HG02588 (cell line): Measurements from ENCODE around the gene TEAD3.
A peak's percentile ranks its signal among the peaks of the same experiment; 100 is the strongest.

Source experiments
- ATAC-seq: cut with Tn5 transposase; IDR thresholded peaks from one replicate; pipeline ENCODE4 v1.9.1; 2021; ENCODE audit warnings: mild to moderate bottlenecking, moderate library complexity; ENCODE audit not compliant: unreplicated experiment

The TEAD3 gene

DNA sequence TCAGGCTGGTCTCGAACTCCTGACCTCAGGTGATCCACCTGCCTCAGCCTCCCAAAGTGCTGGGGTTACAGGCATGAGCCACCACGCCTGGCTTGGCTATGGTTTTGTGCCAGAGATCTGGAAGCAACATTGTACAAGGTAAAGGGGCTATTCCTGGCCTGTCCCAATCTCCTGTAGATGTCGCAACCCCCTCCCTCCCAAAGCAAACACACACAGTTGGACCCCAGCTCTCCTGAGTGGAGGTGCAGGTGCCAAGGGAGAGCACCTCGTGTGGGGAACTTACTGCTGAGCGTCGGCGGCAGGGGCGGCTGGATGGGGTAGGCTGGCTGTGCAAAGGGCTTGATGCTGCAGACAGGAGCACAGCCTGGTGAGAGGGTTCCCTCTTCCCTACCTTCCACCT is 19.9 kb downstream of the TEAD3 start:
- ATAC-seq = no peak

DNA sequence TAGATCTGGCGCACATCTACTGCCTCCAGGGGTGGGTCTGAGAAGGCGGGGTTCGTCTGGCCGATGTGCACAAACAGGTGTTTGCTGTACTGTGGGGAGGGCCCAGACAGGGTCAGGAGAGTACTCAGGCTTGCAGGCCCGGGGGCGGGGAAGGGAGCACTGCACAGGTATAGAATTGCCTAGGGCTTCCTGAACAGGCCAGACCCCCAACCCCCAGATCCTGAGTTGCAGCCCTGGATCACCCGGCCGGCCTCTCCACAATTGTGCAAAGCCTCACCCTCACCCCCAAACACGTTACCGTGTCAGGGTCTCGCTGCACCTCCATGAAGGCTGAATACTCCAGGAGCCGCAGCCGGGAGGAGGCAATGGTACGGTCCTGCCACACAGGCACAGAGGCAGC is 20.9 kb downstream of the TEAD3 start:
- ATAC-seq = no peak

DNA sequence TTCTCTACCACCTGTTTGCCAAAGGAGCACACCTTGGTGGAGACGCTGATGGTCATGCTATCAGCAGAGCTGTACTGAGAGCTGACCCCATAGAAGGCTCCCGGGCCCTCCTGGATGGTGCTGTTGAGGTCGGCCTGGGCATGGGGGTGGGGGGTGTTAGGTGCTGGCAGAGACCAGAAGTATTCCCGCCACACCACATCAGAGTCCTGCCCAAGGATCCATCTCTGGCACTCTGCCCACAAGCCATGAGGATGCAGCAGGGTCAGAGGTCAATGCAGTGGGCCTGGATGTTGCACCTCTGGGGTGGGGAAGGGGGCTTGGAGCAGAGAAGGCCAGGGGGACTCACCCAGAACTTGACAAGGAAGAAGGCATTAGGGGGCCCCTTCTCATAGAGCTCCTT is 21.3 kb downstream of the TEAD3 start:
- ATAC-seq = no peak

DNA sequence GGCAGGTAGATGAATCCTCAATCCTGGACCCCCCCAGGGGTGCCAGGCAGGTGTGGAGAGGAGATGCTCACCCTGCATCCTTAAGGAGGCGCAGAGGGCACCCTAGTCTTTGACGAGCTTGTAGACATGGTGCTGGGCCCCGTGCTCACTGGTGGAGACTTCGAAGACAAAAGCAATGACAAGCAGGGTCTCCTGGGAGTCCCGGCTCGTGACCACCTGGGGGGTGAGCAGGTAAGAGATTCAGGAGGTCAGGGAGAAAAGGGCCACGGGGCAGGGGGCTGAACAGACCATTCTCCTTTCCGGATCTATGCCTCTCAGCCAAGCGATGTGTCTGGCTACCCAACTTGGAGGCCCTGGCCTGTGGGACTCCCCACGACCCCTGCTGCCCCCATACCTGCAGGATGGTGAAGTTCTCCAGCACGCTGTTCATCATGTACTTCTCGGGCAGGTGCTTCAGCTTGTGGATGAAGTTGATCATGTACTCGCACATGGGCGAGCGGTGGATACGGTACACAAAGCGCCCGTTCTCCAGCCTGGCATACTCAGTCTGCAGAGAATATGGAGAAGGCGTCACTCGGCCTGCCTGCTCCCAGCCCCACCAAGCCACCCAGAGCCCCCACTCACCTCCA is 21.8 kb downstream of the TEAD3 start:
- ATAC-seq = no peak

DNA sequence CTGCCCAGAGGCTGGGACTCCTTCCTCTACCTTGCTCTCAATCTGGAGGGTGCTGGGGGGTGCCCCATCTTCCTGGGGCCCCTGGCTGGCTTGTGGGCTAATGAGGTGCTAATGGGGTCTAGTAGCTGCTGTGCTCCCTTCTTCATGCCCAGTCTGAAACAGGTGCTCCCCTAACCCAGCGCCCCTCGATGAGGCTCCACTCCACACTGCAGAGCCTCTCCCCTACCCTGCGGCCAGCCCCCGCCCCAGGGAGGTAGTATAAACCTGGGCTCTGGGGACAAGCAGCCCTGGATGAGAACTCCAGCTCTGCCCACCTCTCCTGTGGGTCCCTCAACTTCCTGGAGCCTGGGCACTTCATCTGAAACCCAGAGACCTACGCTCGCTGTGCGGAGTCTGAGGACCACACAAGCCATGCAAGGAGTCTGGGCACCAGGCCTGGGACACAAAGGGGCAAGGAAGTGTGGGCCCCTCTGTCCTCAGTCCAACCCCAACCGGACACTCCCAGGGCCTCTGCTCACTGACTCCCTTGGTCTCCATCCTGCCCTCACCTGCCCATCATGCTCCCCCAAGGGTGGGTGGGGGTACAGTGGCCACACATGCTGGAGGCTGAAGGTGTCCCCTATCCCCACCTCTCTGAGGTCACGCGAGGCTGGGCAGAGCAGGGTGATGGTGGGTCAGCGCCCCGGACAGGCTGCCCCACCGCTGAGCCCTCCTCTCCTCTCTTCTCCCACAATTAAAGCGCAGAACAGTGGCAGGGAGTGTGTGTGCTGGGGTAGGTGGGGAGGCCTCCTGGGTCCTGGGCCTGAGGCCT is 22.5 kb downstream of the TEAD3 start:
- ATAC-seq = no peak

DNA sequence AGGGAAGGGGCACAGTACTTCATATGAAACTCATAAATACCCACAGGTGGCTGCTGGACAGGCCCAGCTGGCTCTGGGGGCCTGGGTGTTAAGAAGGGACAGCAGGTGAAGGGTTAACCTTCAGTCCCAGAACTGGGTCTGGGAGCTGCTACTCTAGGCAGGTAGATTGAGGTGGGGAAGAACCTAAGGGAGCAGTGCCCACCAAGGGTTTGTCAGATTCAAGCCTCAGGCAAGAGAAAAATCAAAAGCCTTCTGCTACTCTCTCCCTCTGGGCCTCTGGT is 23.1 kb downstream of the TEAD3 start:
- no peak for ATAC-seq

DNA sequence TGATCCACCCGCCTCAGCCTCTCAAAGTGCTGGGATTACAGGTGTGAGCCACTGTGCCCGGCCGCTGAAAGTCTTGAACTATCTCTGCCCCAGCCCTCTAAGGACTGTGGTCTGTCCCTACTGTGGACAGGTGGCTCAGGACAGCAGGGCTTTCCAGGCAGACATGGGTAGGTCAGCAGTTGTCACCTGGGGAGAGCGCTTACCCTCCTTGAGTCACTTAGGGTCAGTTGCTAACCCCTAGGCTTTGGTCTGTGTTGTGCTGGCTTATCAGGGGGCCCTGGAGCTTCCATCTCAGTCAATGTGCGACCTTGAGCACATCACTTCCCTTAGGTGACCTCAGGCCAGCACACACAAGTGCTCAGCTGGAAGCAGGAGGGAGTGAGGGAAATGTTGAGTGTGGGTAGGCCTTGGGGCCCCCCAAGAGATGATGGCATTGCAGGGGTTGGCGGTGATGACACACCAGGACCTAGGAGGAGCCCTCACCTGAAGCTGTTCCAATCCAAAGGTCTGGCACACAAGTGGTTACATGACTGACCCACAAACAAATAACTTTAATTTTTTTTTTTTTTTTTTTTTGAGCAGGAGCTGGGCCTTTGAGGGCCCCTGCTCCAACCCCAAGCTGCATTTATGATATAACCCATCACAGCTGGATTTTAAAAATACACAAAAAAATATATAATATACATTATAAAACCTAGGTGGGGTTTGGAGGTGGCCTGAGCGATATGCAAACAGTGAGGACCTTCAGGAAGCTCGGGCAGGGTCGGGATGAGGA is 23.6 kb downstream of the TEAD3 start:
- no peak for ATAC-seq

DNA sequence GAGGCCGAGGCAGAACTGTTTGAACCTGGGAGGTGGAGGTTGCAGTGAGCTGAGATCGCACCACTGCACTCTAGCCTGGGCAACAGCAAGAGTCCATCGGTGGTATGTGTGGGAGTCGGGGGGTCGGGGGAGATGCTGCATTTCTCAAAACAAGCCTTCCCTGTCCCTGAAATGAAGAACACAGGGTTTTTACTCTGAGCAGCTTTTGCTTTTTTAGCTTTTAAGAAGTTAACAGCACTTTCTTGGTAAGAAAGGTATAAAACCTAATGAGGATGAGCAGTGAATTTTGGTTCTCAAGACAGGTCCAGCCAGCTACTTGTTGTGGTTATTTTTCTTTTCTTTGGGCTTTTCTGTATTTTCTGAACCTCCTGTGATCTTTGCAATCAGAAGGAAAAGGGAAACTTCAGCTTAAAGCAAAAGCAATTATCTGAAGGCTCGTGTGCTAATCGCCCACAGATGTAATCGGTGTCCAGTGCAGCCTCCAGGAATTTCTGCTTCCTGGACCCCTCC is 25.0 kb downstream of the TEAD3 start:
- ATAC-seq = no peak

DNA sequence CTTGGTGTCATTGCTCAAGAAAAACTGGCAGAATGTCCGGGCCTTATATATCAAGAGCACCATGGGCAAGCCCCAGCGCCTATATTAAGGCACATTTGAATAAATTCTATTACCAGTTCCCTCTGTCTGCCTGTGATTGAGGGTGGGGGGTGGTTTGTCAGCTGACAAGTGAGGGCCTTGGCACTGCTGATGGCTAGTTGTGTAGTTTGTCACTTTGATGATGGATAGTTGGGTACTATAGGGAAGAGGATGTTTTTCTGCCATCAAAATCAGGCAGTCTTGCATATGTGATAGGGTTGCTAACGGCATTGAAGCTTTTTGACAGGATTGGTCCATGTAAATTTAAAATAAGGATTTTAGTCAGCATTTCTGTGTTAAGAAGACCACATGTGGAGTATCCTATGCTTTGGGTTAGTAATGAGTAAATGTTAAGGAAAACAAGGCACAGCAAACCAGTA is 26.2 kb downstream of the TEAD3 start:
- no peak for ATAC-seq

DNA sequence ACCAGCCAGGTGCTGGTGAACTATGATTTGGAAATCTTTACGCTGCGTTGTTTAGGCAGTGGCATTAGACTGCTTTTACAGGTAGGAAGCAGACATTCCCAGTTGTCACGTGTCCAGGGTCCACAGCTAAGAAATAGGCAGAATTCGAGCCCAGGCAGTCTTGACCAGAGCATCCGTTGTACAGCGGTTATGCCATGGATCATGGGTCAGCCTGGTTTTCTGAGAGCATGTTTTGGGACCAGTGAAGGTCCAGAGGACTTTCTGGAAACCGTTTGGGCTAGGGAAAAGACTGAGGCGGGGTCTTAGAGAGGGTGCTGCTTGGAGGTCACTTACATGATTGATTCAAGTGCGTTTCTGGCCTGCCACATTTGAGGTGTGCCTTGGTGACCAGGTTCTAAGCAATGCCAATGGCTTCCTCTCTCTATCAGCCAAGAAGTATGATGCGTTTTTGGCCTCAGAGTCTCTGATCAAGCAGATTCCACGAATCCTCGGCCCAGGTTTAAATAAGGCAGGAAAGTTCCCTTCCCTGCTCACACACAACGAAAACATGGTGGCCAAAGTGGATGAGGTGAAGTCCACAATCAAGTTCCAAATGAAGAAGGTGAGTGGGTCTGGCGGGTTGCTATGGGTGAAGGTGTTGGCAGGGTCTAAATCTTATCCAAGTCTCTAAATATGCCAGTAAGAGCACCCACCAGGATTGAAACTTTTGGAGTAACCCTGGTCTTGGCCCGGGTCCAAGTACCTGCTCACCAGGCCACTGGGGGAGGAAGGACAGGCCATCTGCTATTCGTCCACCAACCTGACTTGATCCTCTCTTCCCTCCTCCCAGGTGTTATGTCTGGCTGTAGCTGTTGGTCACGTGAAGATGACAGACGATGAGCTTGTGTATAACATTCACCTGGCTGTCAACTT is 26.9 kb downstream of the TEAD3 start:
- ATAC-seq = no peak

DNA sequence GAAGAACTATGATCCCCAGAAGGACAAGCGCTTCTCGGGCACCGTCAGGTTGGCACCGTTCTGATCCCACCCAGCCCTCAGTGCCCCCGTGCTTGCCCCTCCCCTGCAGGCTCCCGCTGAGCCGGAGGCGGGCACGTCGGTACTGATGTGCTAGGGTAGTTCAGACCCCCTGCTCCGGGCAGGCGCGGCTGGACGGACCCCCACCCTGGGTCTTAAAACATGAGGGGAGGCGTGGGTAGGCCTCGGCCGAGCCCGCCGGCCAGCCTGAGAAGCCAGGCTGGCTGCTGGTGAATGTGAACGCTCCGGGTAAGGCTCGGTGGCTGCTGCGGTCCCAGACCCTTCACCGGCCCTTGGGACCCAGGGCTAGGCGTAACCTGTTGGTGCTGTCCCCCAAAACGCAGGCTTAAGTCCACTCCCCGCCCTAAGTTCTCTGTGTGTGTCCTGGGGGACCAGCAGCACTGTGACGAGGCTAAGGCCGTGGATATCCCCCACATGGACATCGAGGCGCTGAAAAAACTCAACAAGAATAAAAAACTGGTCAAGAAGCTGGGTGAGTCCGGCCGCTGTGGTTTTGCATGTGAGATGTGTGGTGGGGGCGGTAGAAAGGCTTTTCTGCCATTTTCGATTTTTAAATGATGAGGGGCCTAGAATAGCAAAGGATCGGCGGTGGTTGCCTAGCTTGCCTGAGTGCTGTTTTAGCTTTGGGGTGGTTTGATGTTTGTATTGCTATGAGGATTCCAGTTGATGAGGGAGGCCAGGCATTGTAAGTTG is 27.7 kb downstream of the TEAD3 start:
- ATAC-seq = peak; percentile 9

DNA sequence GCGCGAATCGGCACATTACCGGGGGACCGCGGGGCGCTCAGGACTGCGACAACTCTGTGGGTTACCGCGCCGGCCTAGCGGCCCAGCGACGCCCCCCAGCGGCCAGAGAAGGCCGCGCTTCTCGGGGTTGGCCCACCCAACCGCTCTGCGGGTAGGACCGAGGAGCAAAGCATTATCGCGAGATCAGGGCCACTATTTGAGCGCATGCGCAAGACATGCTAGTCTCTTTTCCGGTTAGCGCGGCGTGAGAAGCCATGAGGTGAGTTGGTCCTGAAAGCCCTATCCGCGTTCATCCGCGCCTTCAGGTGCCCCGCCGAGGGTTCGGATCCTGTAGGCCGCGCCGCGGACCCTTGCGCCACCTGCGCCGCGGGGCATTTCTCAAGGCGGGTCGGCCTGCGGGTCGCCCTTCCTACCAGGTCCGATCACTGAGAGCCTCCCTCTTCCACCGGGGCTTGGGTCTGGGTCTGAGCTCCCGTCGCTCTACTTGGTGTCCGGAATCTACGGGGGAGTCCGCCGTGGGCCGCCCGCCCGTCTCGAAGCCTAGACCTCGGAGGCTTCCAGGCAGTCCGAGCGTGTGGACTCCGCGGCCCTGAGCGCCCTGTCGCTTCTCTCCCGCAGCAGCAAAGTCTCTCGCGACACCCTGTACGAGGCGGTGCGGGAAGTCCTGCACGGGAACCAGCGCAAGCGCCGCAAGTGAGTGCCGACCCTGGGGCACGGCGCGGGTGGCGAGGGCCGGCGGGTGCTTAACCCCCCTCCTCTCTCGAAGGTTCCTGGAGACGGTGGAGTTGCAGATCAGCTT is 28.5 kb downstream of the TEAD3 start, which contains the start of gene RPL10A:
Gene RPL10A, plus strand, starts transcription at position 221 of the 799 bp plus-strand sequence. Its CDS starts 34 bp downstream, at position 255.
- peak; percentile 76 for ATAC-seq

DNA sequence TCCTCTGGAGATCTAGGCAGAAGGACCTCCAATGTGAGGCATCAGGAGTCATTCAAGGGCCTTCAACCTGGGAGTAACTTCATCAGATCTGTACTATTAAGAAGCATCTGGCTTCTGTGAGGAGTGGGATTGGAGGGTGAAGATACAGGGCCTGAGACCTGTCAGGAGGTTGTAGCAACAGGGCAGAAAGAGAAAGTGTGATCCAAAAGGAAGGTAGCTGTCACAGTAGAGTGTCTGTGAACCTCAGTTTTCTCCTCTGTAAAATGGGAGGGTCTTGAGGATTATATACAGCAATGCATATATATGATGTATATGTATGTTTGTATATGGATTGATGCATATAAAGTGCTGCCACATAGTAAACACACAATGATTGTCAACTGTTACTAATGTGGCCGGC is 31.2 kb downstream of the TEAD3 start:
- no peak for ATAC-seq

DNA sequence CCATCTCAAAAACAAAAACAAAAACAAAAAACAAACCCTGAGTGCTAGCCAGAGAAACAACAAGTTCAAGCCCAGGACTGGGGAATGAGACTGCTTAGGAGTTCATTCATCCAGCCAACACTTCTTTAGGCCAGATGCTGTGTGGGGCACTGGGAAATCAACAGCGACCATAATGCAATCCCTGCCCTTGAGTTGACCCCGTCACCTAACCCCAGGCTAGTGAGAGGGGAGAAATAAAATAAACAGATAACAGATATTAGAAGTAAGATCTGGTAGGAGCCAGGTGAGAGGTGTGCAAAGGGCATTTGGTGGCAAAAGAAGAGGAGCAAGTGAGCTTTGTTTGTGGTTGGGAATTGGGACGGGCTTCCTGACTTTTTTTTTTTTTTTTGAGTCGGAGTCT is 33.6 kb downstream of the TEAD3 start:
- ATAC-seq = no peak

DNA sequence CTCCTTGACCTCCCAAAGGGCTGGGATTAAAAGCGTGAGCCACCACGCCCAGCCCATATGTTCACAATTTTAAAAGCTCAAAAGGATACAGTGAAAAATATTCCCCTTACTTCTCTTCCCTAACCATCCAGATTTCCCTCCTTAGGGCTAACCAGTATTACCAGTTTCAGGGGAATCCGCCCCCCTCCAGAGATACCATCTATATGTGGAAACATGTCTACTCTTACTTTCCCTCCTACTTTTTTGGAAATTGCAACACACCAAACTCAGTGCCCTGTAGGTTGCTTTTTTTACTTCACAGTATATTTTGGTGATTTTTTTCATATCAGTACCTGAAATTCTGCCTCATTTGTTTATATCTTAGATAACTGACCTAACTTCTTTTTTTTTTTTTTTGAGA is 35.6 kb downstream of the TEAD3 start:
- no peak for ATAC-seq

DNA sequence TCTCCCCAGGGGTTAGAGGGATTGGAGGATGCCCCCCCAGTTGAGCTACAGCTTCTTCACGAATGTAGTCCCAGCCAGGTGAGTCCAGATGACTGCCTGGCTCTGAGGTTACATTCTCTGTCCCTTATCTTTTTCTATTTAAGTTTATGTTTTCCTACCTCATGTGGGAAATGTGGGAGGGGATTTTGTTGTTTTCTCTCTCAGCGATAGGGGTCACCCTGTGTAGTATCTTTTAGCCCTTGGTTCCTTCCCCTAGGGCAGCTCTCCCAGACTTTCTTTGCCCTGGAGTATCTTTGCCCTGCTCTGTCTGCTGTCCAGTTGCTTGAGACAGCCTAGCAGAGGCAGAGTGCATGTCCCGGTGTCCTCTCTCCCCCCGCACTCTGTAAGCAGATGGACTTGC is 39.0 kb downstream of the TEAD3 start:
- ATAC-seq = no peak

DNA sequence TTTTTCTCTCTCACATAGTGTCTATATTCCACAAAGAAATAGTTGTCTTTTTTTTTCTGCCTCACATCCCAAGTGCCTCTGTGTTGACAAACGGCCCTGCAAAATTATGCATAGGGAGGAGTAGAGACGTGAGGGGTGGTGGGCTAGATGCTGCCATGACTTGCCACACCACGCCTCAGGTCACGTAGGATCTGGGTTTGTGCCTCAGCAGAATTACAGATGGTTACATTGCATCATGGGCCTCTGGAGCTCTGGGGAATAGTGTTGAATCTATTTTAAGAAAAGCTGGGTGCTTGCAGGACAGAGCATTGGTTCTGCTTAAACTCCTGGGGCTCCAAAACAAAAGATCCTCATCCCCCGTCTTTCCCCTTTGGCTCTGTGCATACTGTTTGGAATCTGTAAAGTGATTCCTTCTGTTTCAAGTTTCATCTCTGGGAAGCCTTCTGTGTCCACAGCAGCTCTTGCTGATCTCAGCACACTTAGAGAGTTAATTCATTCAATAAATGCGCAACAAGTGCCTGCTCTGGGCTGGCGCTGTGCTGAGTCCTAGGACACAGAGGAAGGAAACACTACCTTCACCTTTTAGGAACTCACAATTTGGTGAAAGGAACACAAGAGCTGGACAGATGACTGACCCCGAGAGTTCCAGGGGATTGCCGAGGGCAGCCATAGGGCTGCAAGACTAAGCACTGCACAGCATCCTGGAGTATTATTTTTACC is 42.3 kb downstream of the TEAD3 start:
- no peak for ATAC-seq

DNA sequence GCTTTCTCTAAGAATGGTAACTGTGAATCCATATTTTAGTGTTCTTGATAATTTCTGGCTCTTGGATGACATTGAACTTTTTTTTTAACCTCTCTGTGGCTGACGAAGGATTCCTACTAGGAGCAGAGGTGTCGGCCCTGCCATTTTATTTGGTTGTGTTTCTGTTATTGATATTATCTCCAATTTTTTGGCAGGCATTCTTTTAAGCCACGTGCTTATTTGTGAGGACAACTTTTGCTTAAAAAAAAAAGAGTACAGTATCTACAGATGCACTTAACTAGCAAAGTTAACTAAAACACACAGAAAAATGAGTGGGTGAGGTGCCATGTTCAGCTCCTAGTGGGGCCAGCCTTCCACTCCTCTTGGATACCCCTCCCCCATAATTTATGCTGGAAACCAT is 43.6 kb downstream of the TEAD3 start:
- ATAC-seq = no peak
